ENCODE data around the gene ELOF1. TPM values are rescaled to one million over a fixed set of nuclear protein-coding genes. Genes with fewer than 3 reads are reported as not detected.
"Not testable (repeated sequence)": the region's sequence is repeated elsewhere in the genome, so short reads cannot be mapped to it uniquely, and the experiment has no call there.

Gene ELOF1
- 34.9 TPM for total RNA-seq

GRCh38 chr19:11558881-11559828 is at the start of gene ELOF1:
Gene ELOF1, minus strand, starts transcription at chr19:11559230. Its CDS starts 4,883 bp downstream, at chr19:11554347.
- ATAC-seq = peak; percentile 97

GRCh38 chr19:11606484-11606883 is 47.5 kb upstream of the ELOF1 start:
- no peak for ATAC-seq

GRCh38 chr19:11599704-11600103 is 40.7 kb upstream of the ELOF1 start:
- not testable (repeated sequence) for ATAC-seq

GRCh38 chr19:11598746-11599145 is 39.7 kb upstream of the ELOF1 start:
- no peak for ATAC-seq

- ATAC-seq = no peak
These were observed 39.1 kb upstream of the ELOF1 start for GRCh38 chr19:11598103-11598483.

- ATAC-seq = peak; percentile 100
These were observed 38.4 kb upstream of the ELOF1 start, which contains the start of gene ZNF627 for GRCh38 chr19:11597202-11598102. Gene ZNF627, plus strand, starts transcription at chr19:11597483. Its CDS starts 145 bp downstream, at chr19:11597628.

GRCh38 chr19:11596156-11596555 is 37.1 kb upstream of the ELOF1 start:
- ATAC-seq = no peak

- no peak for ATAC-seq
These were observed 35.1 kb upstream of the ELOF1 start for GRCh38 chr19:11594084-11594483.

GRCh38 chr19:11587975-11588631 is 29.1 kb upstream of the ELOF1 start:
- ATAC-seq = peak; percentile 30

- ATAC-seq = peak; percentile 90
These were observed 28.4 kb upstream of the ELOF1 start for GRCh38 chr19:11587302-11587974.

- ATAC-seq = no peak
These were observed 27.3 kb upstream of the ELOF1 start for GRCh38 chr19:11586331-11586730.

- peak; percentile 3 for ATAC-seq
These were observed 22.7 kb upstream of the ELOF1 start for GRCh38 chr19:11581740-11582139.

- ATAC-seq = no peak
These were observed 21.1 kb upstream of the ELOF1 start for GRCh38 chr19:11580116-11580515.

GRCh38 chr19:11578258-11579142 is 19.5 kb upstream of the ELOF1 start:
- ATAC-seq = peak; percentile 62

GRCh38 chr19:11577451-11578257 is 18.6 kb upstream of the ELOF1 start, which contains the start of gene ACP5:
Gene ACP5, minus strand, starts transcription at chr19:11577645. Its CDS starts 328 bp downstream, at chr19:11577317.
- ATAC-seq = peak; percentile 78

- ATAC-seq = no peak
These were observed 17.2 kb upstream of the ELOF1 start for GRCh38 chr19:11576227-11576626.

GRCh38 chr19:11574689-11575088 is 15.7 kb upstream of the ELOF1 start:
- ATAC-seq = no peak

- ATAC-seq = not testable (repeated sequence)
These were observed 14.7 kb upstream of the ELOF1 start for GRCh38 chr19:11573763-11574162.

- ATAC-seq = not testable (repeated sequence)
These were observed 14.3 kb upstream of the ELOF1 start for GRCh38 chr19:11573354-11573753.

GRCh38 chr19:11570039-11570462 is 11.0 kb upstream of the ELOF1 start:
- no peak for ATAC-seq

All from esophagus mucosa (tissue), 1 donor.